Daoy (cell line): ENCODE measurements around the gene ZNF609. TPM values are rescaled to one million over a fixed set of nuclear protein-coding genes. Genes with fewer than 3 reads are reported as not detected.
A peak's percentile ranks its signal among the peaks of the same experiment; 100 is the strongest.

Source experiments
- DNase-seq: peaks from one replicate; pipeline ENCODE4 v3.0.0-alpha.2; 2015; ENCODE audit warnings: low read depth
- total RNA-seq: library from RNA; depleted of rRNA; stranded (reverse); fragments of >200 nt; shearing (Covaris generic); gene quantifications from 2 replicates; pipeline ENCODE4 v1.2.3, GENCODE V29; 2014

Gene ZNF609
- total RNA-seq, 1 experiment from 2014 or later, result 9.6 TPM

GRCh38 chr15:64502151-64502550 is 41.8 kb downstream of the ZNF609 start:
- DNase-seq, result no peak

GRCh38 chr15:64502551-64502950 is 42.2 kb downstream of the ZNF609 start:
- no peak for DNase-seq

- DNase-seq, result peak; percentile 6
These were observed 42.8 kb downstream of the ZNF609 start for GRCh38 chr15:64503197-64503596.

GRCh38 chr15:64503640-64504039 is 43.3 kb downstream of the ZNF609 start:
- no peak for DNase-seq

GRCh38 chr15:64507293-64507802 is 47.0 kb downstream of the ZNF609 start:
- peak; percentile 48 for DNase-seq

GRCh38 chr15:64507845-64508244 is 47.5 kb downstream of the ZNF609 start:
- DNase-seq, result no peak

- no peak for DNase-seq
These were observed 53.4 kb downstream of the ZNF609 start for GRCh38 chr15:64513823-64514222.

GRCh38 chr15:64515196-64515595 is 54.8 kb downstream of the ZNF609 start:
- no peak for DNase-seq

GRCh38 chr15:64515825-64516224 is 55.4 kb downstream of the ZNF609 start:
- DNase-seq, result no peak

- DNase-seq, result no peak
These were observed 59.5 kb downstream of the ZNF609 start for GRCh38 chr15:64519897-64520296.

GRCh38 chr15:64521201-64521600 is 60.8 kb downstream of the ZNF609 start:
- DNase-seq, result no peak

- DNase-seq, result peak; percentile 80
These were observed 61.4 kb downstream of the ZNF609 start for GRCh38 chr15:64521726-64522164.

GRCh38 chr15:64522226-64522823 is 61.9 kb downstream of the ZNF609 start:
- DNase-seq, result no peak

GRCh38 chr15:64523240-64523639 is 62.9 kb downstream of the ZNF609 start:
- no peak for DNase-seq

- DNase-seq, result no peak
These were observed 64.4 kb downstream of the ZNF609 start for GRCh38 chr15:64524778-64525177.

GRCh38 chr15:64525828-64526530 is 65.6 kb downstream of the ZNF609 start:
- no peak for DNase-seq

GRCh38 chr15:64527263-64527984 is 67.0 kb downstream of the ZNF609 start:
- peak; percentile 35 for DNase-seq

- DNase-seq, result no peak
These were observed 68.5 kb downstream of the ZNF609 start for GRCh38 chr15:64528871-64529270.

- no peak for DNase-seq
These were observed 70.1 kb downstream of the ZNF609 start for GRCh38 chr15:64530472-64530871.

GRCh38 chr15:64530918-64531317 is 70.5 kb downstream of the ZNF609 start:
- DNase-seq, result no peak

- no peak for DNase-seq
These were observed 72.3 kb downstream of the ZNF609 start for GRCh38 chr15:64532521-64533315.
